A549 (cell line): ENCODE data around the gene HPN. TPM values are rescaled to one million over a fixed set of nuclear protein-coding genes. Genes with fewer than 3 reads are reported as not detected.

Experiments used
- ATAC-seq, 2 experiments: fragments of 200-7000 bp in 1 of 2; fragments of >200 bp in 1 of 2; cut with Nextera tagmentation in 1 of 2; cut with Tn5 transposase in 1 of 2; 3 replicates each; pipeline versions ENCODE4 v1.8.0 to v1.9.1; 2018 to 2020; ENCODE audit warnings: mild to moderate bottlenecking in 1 of 2, moderate library complexity in 1 of 2
- CTCF ChIA-PET: fragments of 300-600 bp; sonication (Branson Sonifier 250); formaldehyde crosslinking; extraction: SDS; loops from one replicate; lab custom pipeline; 2021; ENCODE audit warnings: antibody characterized with exemption, inconsistent platforms; lab: Yijun Ruan, JAX
- POLR2A ChIA-PET: fragments of 350-600 bp; formaldehyde crosslinking; extraction: SDS; loops from one replicate; lab custom pipeline; 2021; ENCODE audit warnings: antibody characterized with exemption, inconsistent platforms; lab: Yijun Ruan, JAX
- DNase-seq, 2 experiments: peaks; one replicate each; pipeline versions ENCODE4 v3.0.0 to v3.0.0-alpha.2; 2011 to 2016; ENCODE audit warnings: low read depth in 1 of 2, low spot score in 1 of 2
- FAIRE-seq: peaks from 2 replicates; lab custom pipeline; 2011; peaks lifted over from hg19 to GRCh38; lab: Jason Lieb, UNC
- H3K27ac ChIP-seq, 2 experiments: fragments of >200 bp; sonication (Bioruptor Twin); formaldehyde crosslinking; 3 replicates each; pipeline ENCODE4 v1.5.1; 2016 to 2017
- H3K4me1 ChIP-seq: fragments of >200 bp; sonication (Bioruptor Twin); formaldehyde crosslinking; 3 replicates; pipeline ENCODE4 v1.6.1; 2016
- H3K4me2 ChIP-seq: fragments of >200 bp; sonication (Bioruptor Twin); formaldehyde crosslinking; 3 replicates; pipeline ENCODE4 v1.6.1; 2016
- H3K4me3 ChIP-seq: fragments of >200 bp; sonication (Bioruptor Twin); formaldehyde crosslinking; 3 replicates; pipeline ENCODE4 v1.5.1; 2016
- H3K9me3 ChIP-seq: fragments of >200 bp; sonication (Bioruptor Twin); formaldehyde crosslinking; 3 replicates; pipeline ENCODE4 v1.6.1; 2016
- BHLHE40 ChIP-seq: IDR thresholded peaks from 2 replicates; pipeline ENCODE4 v1.6.1; 2012; ENCODE audit warnings: low read depth, low read length, inconsistent platforms
- CBX2 ChIP-seq: fragments of 200-600 bp; sonication (generic); IDR thresholded peaks from 2 replicates; pipeline ENCODE4 v1.6.1; 2016; ENCODE audit warnings: low read depth, mild to moderate bottlenecking, borderline replicate concordance
- CHD2 ChIP-seq: fragments of 150-350 bp; IDR thresholded peaks from 2 replicates; pipeline ENCODE4 v1.6.1; 2014; ENCODE audit warnings: low read length; ENCODE audit not compliant: partially characterized antibody
- ELK1 ChIP-seq: fragments of 150-350 bp; IDR thresholded peaks from 2 replicates; pipeline ENCODE4 v1.6.1; 2014; ENCODE audit warnings: low read depth, mild to moderate bottlenecking, low read length
- FOSB ChIP-seq: fragments of 250-450 bp; sonication (Bioruptor Pico); IDR thresholded peaks from 2 replicates; pipeline ENCODE4 v1.5.0; 2020; ENCODE audit warnings: mild to moderate bottlenecking, moderate library complexity
- HEYL ChIP-seq: fragments of 250-450 bp; sonication (Bioruptor Pico); IDR thresholded peaks from 2 replicates; pipeline ENCODE4 v1.8.0; 2021; ENCODE audit warnings: mild to moderate bottlenecking, moderate library complexity
- HMGXB4 ChIP-seq: fragments of 250-450 bp; sonication (Bioruptor Pico); IDR thresholded peaks from 2 replicates; pipeline ENCODE4 v1.5.0; 2021; ENCODE audit warnings: mild to moderate bottlenecking, moderate library complexity, borderline replicate concordance
- HOXA7 ChIP-seq: fragments of 250-450 bp; sonication (Bioruptor Pico); IDR thresholded peaks from 2 replicates; pipeline ENCODE4 v1.5.0; 2020; ENCODE audit warnings: mild to moderate bottlenecking, moderate library complexity
- JUN ChIP-seq, 2 experiments: fragments of >200 bp; sonication (Bioruptor Twin); formaldehyde crosslinking; IDR thresholded peaks; 2 replicates in 1 of 2; 3 replicates in 1 of 2; pipeline ENCODE4 v1.6.1; 2016 to 2017
- MAX ChIP-seq: IDR thresholded peaks from 2 replicates; pipeline ENCODE4 v1.6.1; 2012
- MAZ ChIP-seq: fragments of 150-350 bp; IDR thresholded peaks from 2 replicates; pipeline ENCODE4 v1.6.1; 2014; ENCODE audit warnings: antibody characterized with exemption, low read depth, low read length, borderline replicate concordance
- MYC ChIP-seq: IDR thresholded peaks from 2 replicates; pipeline ENCODE4 v1.6.1; 2012; ENCODE audit warnings: mild to moderate bottlenecking, inconsistent platforms, low read length, improper control_type of control experiment, borderline replicate concordance
- NFE2L2 ChIP-seq: fragments of 150-350 bp; conservative IDR thresholded peaks from 2 replicates; pipeline ENCODE4 v1.6.1; 2014; ENCODE audit warnings: low read length
- POLR2A ChIP-seq: IDR thresholded peaks from 2 replicates; pipeline ENCODE4 v1.6.1; 2012; ENCODE audit warnings: mild to moderate bottlenecking, low read length
- POLR2AphosphoS2 ChIP-seq: conservative IDR thresholded peaks from 2 replicates; pipeline ENCODE4 v1.6.1; 2012; ENCODE audit warnings: low read length, improper control_type of control experiment, inconsistent platforms
- RAD21 ChIP-seq, 2 experiments: fragments of >200 bp in 1 of 2; sonication (Bioruptor Twin) in 1 of 2; formaldehyde crosslinking in 1 of 2; IDR thresholded peaks in 1 of 2; conservative IDR thresholded peaks in 1 of 2; 2 replicates in 1 of 2; 3 replicates in 1 of 2; pipeline ENCODE4 v1.6.1; 2012 to 2018; ENCODE audit warnings: inconsistent platforms in 1 of 2
- RCOR1 ChIP-seq: fragments of 150-350 bp; IDR thresholded peaks from 2 replicates; pipeline ENCODE4 v1.6.1; 2014; ENCODE audit warnings: antibody characterized with exemption, low read length, low read depth
- REST ChIP-seq: fragments of 200-600 bp; sonication (generic); IDR thresholded peaks from 2 replicates; pipeline ENCODE4 v1.6.1; 2016; ENCODE audit warnings: antibody characterized with exemption, mild to moderate bottlenecking, moderate library complexity
- SREBF2 ChIP-seq: fragments of 450-650 bp; IDR thresholded peaks from 2 replicates; pipeline ENCODE4 v1.6.1; 2014; ENCODE audit warnings: mild to moderate bottlenecking, moderate library complexity
- ZFP36 ChIP-seq: fragments of 450-650 bp; IDR thresholded peaks from 2 replicates; pipeline ENCODE4 v1.6.1; 2014; ENCODE audit warnings: borderline replicate concordance; ENCODE audit not compliant: partially characterized antibody
- ZNF302 ChIP-seq: fragments of 250-450 bp; sonication (Bioruptor Pico); IDR thresholded peaks from 2 replicates; pipeline ENCODE4 v1.9.0; 2021; ENCODE audit warnings: inconsistent platforms, mild to moderate bottlenecking, moderate library complexity
- WGBS: methylation state at CpG from one replicate; pipeline ENCODE4 v1.1.6; 2017; ENCODE audit errors: missing lambda C conversion rate; 5-methylcytosine and 5-hydroxymethylcytosine counted together
- polyA plus RNA-seq, 4 experiments: library from polyadenylated mRNA; depleted of rRNA in 3 of 4; stranded (reverse); fragments of >200 nt; fragmentation: RNase III in 1 of 4; extraction: RNeasy Plus Mini Kit Qiagen cat#74134 plus additional on column Dnase treatment in 1 of 4; gene quantifications; 2 replicates in 3 of 4; 3 replicates in 1 of 4; pipeline ENCODE4 v1.2.3, GENCODE V29; 2011 to 2017
- TF ChIP-seq, protein P1 (sequence below): fragments of 250-450 bp; sonication (Bioruptor Pico); IDR thresholded peaks from 2 replicates; pipeline ENCODE4 v1.5.0; 2020; ENCODE audit warnings: low read depth, mild to moderate bottlenecking, moderate library complexity

The HPN gene
- polyA plus RNA-seq, 2 of the 4 experiments (the other 2 are of a cell fraction): 0.06 to 0.08 TPM

GRCh38 chr19:35031072-35031881, 10.2 kb upstream of the HPN start (continued):
- TF ChIP-seq CHD2 (no peak), MAZ (no peak), JUN (IDR thresholded peaks at IDR 0.05) (no peak), NFE2L2 (no peak)

DNA sequence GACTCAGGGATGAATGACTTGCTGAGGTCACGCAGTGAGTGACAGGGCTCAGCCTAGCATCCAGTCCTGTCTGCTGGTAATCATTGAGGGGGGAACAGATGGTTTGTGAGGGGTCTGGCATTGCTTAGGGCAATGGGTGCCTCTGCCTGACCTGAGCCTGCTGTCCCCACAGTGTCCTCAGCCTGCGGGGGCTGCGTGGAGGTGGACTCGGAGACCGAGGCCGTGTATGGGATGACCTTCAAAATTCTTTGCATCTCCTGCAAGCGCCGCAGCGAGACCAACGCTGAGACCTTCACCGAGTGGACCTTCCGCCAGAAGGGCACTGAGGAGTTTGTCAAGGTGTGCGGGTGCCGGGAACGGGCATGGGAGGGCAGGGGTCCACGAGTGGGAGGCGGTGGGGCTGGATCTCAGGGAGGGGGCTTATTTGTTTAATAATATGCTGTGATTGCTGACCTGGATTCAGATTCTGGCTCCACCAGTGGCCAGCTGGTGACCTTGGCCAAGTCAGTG, 9.1 kb upstream of the HPN start:
- no peaks in the 10 kb centered on the region for H3K9me3 ChIP-seq
- CTCF ChIA-PET: interaction anchor here (0.5 to 48.0 kb wide), 4 partner anchors 15 to 82 kb away, joined by 3 to 1860 read pairs (median 94); partner anchors contain the start of genes GRAMD1A and ZNF792
- ATAC-seq (no peak), DNase-seq (no peak), FAIRE-seq (no peak)
- H3K4me1 ChIP-seq: peaks cover 12% of the 10 kb centered on the region
- 92% methylated on average over 17 of the region's 17 CpGs for WGBS
- no peak for TF ChIP-seq MYC
- TF ChIP-seq BHLHE40: no peak
- no peak for TF ChIP-seq HEYL (CRISPR knock-in tag)
- TF ChIP-seq ZNF302 (CRISPR knock-in tag): no peak
- no peak; the same call in 1 of the 2 replicates for TF ChIP-seq POLR2A
- H3K4me3 ChIP-seq: no peak overlapping the region
- POLR2A ChIA-PET: interaction anchor here (1.6 kb wide), 1 partner anchor 26 kb away, joined by 7 read pairs; no protein-coding TSS in a partner anchor
- no peak overlapping the region for H3K4me2 ChIP-seq
- no peak overlapping the region for H3K27ac ChIP-seq

DNA sequence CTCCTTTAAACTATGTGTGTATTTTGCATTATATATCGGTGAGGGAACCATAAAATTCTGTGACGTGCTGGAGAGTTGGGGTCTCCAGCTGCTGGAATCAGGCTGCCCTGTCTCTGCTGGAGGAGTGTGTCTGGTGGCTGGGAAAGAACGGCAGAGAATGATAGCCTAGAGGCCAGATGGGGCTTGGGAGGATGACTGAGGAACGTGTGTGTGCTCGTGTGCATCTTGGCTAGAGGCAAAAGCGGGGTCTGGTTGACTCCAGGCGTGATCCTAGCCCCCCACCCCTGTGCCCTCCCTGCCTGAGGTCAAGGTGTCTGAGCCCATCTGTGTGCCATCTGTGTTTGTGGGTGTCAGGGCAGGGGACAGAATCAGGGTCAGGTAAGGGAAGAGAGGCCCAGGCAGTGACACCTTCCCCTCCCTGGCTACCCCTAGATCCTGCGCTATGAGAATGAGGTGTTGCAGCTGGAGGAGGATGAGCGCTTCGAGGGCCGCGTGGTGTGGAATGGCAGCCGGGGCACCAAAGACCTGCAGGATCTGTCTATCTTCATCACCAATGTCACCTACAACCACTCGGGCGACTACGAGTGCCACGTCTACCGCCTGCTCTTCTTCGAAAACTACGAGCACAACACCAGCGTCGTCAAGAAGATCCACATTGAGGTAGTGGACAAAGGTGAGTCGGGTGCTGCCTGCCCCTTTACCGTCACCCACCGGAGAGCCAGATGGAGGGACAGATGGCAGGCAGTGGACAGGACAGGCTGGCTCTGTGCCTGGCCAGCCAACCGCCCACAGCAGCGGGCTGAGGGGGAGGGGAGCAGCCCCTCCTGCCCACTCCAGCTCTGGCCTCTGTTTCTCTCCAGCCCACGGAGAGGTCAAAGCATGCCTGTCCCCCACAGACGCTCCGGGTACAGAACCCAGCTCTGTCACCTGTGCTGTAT, 8.2 kb upstream of the HPN start:
- H3K4me2 ChIP-seq: no peak overlapping the region
- ChIA-PET POLR2A (no interaction called here), CTCF (interaction anchor here (0.9 to 48.0 kb wide), 6 partner anchors 14 to 109 kb away, joined by 3 to 1860 read pairs (median 8); partner anchors contain the start of genes FXYD7, GRAMD1A, LGI4 and ZNF792)
- no peak overlapping the region for H3K27ac ChIP-seq
- ATAC-seq: no peak
- FAIRE-seq: peak; percentile 65
- no peaks in the 10 kb centered on the region for H3K9me3 ChIP-seq
- peaks cover 8% of the 10 kb centered on the region for H3K4me1 ChIP-seq
- 84% methylated on average over 30 of the region's 30 CpGs for WGBS
- no peak for DNase-seq
- no peak overlapping the region for H3K4me3 ChIP-seq
- TF ChIP-seq MAZ (no peak), RCOR1 (no peak), RAD21 (conservative IDR thresholded peaks at IDR 0.05 in 1 of 2, IDR thresholded peaks at IDR 0.05 in 1 of 2) (no peak), MAX (no peak), FOSB (CRISPR knock-in tag) (no peak), HEYL (CRISPR knock-in tag) (no peak), CBX2 (no peak), ZFP36 (no peak), SREBF2 (no peak), ELK1 (no peak), HOXA7 (CRISPR knock-in tag) (no peak), POLR2AphosphoS2 (no peak), REST (no peak), HMGXB4 (CRISPR knock-in tag) (no peak)
- TF ChIP-seq, protein P1, sequence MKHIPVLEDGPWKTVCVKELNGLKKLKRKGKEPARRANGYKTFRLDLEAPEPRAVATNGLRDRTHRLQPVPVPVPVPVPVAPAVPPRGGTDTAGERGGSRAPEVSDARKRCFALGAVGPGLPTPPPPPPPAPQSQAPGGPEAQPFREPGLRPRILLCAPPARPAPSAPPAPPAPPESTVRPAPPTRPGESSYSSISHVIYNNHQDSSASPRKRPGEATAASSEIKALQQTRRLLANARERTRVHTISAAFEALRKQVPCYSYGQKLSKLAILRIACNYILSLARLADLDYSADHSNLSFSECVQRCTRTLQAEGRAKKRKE (CRISPR knock-in tag): no peak
